HG02571 (cell line): ENCODE results near the gene PCDH9.

Experiments used
- ATAC-seq: cut with Tn5 transposase; IDR thresholded peaks from one replicate; pipeline ENCODE4 v1.9.1; 2021; ENCODE audit warnings: mild to moderate bottlenecking, moderate library complexity; ENCODE audit not compliant: unreplicated experiment

The PCDH9 gene

GRCh38 chr13:66508153-66508909 lies 721.8 kb downstream of the PCDH9 start:
- no peak for ATAC-seq

DNA sequence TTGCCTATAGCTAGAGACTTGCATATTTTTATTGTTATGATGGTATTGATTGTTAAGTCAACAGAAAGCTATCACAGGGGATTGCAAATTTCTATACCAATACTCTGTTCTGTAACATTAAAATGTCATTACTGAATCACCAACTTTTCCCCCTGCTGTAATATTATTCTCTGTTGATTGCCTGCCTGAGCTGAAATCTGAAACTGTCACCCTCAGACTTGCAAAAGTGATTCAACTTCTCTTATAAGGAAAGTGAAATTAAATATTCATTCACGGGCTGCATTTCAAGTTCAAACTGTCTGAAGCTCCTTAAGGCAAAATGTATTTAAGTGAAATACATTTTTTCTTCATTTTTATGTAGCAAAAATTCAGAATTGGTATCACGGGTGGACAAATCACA lies 723.2 kb downstream of the PCDH9 start:
- ATAC-seq: peak; percentile 59

DNA sequence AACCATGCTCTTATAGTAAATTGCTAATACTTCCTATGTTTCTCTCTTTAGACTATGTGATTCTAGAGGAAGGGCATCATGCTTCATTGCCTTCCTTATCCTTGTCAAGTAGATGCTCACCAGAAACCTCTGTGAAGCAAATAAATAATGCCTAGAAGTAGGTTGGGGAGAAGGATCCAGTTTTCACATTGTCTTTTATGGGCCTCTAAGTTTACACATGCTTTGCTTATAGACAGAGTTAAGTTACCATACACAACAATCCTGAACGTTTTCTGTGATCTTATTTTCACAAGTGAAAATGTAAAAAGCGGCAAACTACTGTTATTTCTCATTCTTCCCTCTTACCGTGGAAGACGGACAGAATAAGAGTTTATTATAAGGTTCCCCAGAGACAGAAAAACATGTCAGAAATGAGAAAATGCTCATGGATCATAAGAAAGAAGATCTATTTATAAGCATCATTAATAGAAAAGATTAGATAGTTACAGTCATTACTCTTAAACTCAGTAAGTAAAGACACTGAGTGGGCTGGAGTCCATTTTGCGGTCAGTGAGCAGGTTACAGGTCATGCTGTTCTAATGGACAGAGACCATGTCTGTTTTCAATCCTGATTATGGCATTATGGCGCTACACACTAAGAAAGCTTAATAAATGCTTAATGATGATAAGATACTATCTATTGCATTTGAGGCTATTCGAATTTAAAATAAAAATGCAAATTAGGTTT lies 723.9 kb downstream of the PCDH9 start:
- ATAC-seq: no peak

GRCh38 chr13:66503890-66504289 lies 726.2 kb downstream of the PCDH9 start:
- no peak for ATAC-seq

- ATAC-seq: no peak
Observed at GRCh38 chr13:66501181-66501580, 729.0 kb downstream of the PCDH9 start.

DNA sequence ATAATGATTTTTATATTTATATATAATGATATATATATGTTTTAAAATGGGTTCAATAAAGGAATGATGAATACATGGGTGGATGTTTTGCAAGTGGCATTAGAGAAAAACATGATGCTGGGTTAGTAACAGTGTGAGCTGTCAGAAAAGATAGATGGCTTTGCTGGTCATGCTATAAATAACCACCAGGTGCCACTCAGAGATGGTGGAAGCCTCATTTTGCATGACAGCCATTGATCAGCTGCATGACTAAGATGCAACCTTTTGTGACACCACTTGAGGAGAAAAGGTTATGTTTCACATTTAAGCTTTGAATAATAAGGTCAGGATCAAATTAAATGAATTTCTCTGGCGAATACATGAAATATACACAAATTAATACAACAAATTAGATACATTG lies 737.7 kb downstream of the PCDH9 start:
- ATAC-seq: peak; percentile 77

- ATAC-seq: no peak
Observed at GRCh38 chr13:66491251-66491650, 738.9 kb downstream of the PCDH9 start.

GRCh38 chr13:66489586-66489985 lies 740.5 kb downstream of the PCDH9 start:
- no peak for ATAC-seq

- ATAC-seq: no peak
Observed at GRCh38 chr13:66489172-66489571, 741.0 kb downstream of the PCDH9 start.

GRCh38 chr13:66483712-66484111 lies 746.4 kb downstream of the PCDH9 start:
- ATAC-seq: no peak

DNA sequence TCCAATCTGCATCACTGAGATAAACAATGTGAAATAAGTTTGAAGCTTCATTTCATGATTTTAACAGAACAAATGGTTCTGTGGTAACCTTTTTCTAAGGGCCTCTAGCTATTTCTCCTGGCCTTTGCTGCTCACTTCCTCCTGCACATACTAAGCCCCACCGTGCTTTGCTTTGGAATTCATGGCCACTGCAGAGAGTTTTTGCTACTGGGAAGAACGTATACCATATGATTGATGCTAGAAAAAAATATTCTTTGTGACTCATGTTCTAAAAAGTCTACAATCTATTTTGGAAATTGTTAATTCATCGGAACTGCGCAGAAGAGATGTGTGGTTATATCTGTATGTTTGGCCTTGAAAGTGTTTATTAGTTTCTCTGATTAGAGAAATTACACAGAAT lies 747.3 kb downstream of the PCDH9 start:
- ATAC-seq: no peak

DNA sequence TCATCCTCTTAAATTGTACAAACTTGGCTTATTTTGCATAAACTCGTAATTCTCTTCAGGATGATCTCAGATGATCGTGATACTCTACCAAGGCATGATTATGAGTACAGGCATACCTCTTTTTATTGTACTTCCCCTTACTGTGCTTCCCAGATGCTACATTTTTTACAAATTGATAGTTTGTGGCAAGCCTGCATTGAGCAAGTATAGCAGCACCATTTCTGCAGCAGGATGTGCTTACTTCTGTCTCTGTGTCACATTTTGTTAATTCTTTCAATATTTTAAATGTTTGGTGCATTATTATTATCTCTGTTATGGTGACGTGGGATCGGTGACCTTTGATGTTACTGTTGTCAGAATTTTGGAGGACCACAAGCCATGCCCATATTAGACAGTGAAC lies 752.3 kb downstream of the PCDH9 start:
- ATAC-seq: no peak

DNA sequence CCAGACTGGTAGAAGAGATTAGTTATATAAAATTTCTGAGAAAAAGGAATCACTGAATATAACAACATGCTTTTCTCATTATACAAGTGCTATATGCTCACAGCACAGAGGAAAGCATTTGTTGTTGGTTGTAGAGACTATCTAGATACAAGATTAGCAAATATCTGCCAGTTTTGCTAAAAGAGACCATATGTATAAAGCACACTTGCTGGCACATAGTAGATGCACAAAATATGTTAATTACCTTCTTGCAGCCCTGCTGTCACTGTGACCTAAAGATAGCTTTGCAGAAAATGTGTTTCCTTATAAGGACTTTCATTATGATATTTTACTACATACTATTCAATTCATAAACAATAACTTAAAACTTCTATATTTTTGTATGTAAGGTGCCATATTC lies 755.1 kb downstream of the PCDH9 start:
- no peak for ATAC-seq

GRCh38 chr13:66469745-66470144 lies 760.4 kb downstream of the PCDH9 start:
- no peak for ATAC-seq

DNA sequence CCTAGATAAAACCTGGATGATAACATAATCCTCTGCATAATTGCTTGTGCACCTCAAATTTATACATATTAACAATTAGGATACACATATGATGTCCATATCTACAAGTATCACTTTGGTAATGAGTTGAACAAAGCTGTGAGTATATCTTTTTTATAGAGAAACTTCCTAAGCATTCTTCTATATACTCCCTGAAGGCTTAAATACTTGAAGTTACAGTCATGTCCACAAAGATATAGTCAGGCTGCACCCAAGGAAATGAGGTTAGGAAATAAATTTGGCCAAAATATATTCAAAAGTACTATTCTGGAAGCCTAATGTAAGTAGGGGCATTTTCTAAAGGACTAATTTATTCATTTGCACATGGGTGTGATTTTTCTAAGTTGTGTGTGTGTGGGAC lies 761.5 kb downstream of the PCDH9 start:
- ATAC-seq: no peak

- no peak for ATAC-seq
Observed at GRCh38 chr13:66462187-66462586, 767.9 kb downstream of the PCDH9 start.

- ATAC-seq: no peak
Observed at GRCh38 chr13:66461021-66461420, 769.1 kb downstream of the PCDH9 start.

DNA sequence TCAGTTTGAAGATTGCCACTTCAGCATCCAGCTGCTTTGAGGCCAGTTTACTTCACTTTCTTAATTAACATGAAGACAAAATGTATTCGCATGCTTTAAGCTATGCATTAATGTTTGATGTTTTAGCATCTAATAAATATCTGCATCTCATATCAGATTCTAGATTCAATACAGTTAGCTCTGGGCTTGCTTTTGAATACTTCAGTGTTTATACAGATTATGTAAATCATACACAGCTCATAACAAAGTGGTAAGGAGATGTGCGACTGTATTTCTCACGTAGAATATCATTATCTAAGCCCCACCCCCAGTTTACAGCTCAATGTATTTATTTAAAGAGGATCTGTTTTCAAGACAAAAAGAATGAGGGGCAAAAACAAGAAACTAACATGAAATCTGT lies 770.5 kb downstream of the PCDH9 start:
- ATAC-seq: no peak

GRCh38 chr13:66459143-66459542 lies 771.0 kb downstream of the PCDH9 start:
- ATAC-seq: no peak

- ATAC-seq: no peak
Observed at GRCh38 chr13:66446413-66446812, 783.7 kb downstream of the PCDH9 start.

- no peak for ATAC-seq
Observed at GRCh38 chr13:66443926-66444325, 786.2 kb downstream of the PCDH9 start.

GRCh38 chr13:66440938-66441337 lies 789.2 kb downstream of the PCDH9 start:
- no peak for ATAC-seq
